ENCODE data around the gene TXN.

DNA sequence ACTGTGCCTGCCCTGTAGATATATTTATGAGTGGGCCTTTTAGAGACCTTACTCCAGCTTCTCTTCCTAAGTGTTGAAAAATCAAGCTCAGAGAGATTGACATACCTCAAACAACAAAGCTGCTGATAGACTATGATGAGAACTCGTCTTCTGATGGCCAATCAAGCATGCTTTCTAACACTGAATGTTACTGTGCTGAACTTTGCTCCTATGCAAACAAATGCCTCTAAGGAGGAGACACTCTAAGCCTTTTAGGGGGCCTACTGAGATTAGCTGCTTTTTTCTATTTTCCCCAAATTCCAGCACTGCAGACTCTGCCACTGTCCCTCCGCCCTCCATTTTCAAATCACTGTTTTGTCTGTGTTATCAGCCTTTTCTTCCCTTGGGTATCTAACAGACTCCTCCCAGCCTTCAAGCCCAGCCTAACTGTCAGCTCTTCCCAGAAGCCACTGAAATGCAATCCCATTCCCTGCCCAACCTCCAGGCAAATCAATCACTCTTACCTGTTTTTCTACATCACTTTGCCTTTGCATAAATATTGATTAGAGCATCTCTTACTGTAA is 41.8 kb upstream of the TXN start:
- no peak for TF ChIP-seq HDGF (IDR thresholded peaks at IDR 0.05; ENCODE audit: borderline replicate concordance)
- no peak for TF ChIP-seq L3MBTL2 (conservative IDR thresholded peaks at IDR 0.05)
- no peak for TF ChIP-seq NFRKB (IDR thresholded peaks at IDR 0.05)
